ENCODE results near the gene FAM50A. TPM values are rescaled to one million over a fixed set of nuclear protein-coding genes. Genes with fewer than 3 reads are reported as not detected.

Gene FAM50A
- total RNA-seq, 4 donors from 2014 or later: 15.9 to 27.3 (median 19.6) TPM

DNA sequence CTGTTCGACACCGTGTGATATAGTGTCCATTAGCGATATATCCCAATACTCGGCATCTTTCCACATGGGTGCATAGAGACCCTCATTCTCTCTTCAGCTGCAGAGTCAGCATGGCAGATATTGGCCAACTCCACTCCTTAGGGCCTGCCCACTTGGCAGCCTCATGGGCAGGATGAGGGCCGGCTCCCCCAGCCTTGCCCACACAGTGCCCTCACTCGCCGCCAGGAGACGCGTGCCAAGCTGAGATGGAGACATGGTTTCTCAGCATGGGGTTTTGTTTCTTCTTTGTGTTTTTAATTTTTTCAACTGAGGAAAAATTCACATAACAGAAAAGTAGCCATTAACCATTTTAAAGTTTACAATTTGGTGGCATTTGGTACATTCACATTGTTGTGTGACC, 8.9 kb downstream of the FAM50A start:
- Histone ChIP-seq H3K27me3 (no peaks in the 10 kb centered on the region), H3K36me3 (peaks cover 0 to 36% (median 0%) of the 10 kb centered on the region in 3 donors), H3K4me1 (peaks cover 0 to 5% (median 0%) of the 10 kb centered on the region in 3 donors), H3K4me3 (no peak overlapping the region), H3K9me3 (no peaks in the 10 kb centered on the region), H3K27ac (no peak overlapping the region)
- WGBS, 2 donors: 80 to 97% methylated on average over 2 to 4 of the region's 9 CpGs
- intact Hi-C loops (cut with DNase I): no loop called here
- DNase-seq: no peak
- TF ChIP-seq, protein P1, sequence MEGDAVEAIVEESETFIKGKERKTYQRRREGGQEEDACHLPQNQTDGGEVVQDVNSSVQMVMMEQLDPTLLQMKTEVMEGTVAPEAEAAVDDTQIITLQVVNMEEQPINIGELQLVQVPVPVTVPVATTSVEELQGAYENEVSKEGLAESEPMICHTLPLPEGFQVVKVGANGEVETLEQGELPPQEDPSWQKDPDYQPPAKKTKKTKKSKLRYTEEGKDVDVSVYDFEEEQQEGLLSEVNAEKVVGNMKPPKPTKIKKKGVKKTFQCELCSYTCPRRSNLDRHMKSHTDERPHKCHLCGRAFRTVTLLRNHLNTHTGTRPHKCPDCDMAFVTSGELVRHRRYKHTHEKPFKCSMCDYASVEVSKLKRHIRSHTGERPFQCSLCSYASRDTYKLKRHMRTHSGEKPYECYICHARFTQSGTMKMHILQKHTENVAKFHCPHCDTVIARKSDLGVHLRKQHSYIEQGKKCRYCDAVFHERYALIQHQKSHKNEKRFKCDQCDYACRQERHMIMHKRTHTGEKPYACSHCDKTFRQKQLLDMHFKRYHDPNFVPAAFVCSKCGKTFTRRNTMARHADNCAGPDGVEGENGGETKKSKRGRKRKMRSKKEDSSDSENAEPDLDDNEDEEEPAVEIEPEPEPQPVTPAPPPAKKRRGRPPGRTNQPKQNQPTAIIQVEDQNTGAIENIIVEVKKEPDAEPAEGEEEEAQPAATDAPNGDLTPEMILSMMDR (IDR thresholded peaks at IDR 0.05): no peak
- TF ChIP-seq POLR2A (IDR thresholded peaks at IDR 0.05): no peak

GRCh38 chrX:154457491-154458115, 13.7 kb downstream of the FAM50A start:
- H3K27ac ChIP-seq: peak overlapping the region; percentile 38 to 85 (median 80)
- intact Hi-C loops (cut with DNase I): no loop called here
- TF ChIP-seq, protein P1 (IDR thresholded peaks at IDR 0.05): no peak
- no peak for TF ChIP-seq POLR2A (IDR thresholded peaks at IDR 0.05)
- H3K4me1 ChIP-seq: peaks cover 5 to 31% (median 7%) of the 10 kb centered on the region in 3 donors
- no peaks in the 10 kb centered on the region for H3K27me3 ChIP-seq
- H3K9me3 ChIP-seq: no peaks in the 10 kb centered on the region
- DNase-seq: no peak
- H3K4me3 ChIP-seq: peak overlapping the region; percentile 48 to 74 (median 56)
- 0 to 47% methylated on average over 1 to 15 of the region's 65 CpGs for WGBS, 2 donors
- no peaks in the 10 kb centered on the region for H3K36me3 ChIP-seq

- Histone ChIP-seq H3K4me1 (peaks cover 5 to 31% (median 7%) of the 10 kb centered on the region in 3 donors), H3K27me3 (no peaks in the 10 kb centered on the region), H3K27ac (peak within 1 kb of the TSS; percentile 58 to 85 (median 80)), H3K4me3 (peak within 1 kb of the TSS; percentile 48 to 74 (median 56)), H3K9me3 (no peaks in the 10 kb centered on the region), H3K36me3 (peaks cover 0 to 6% (median 0%) of the 10 kb centered on the region in 3 donors)
- 32% methylated on average over 4 of the region's 88 CpGs; no CpG with 5 or more reads in 1 of the 2 donors for WGBS, 2 donors
- no peak for DNase-seq
- TF ChIP-seq POLR2A (IDR thresholded peaks at IDR 0.05): peak in 2 of 4 donors; percentile 51 to 62
- TF ChIP-seq, protein P1 (IDR thresholded peaks at IDR 0.05): no peak
- intact Hi-C loops (cut with DNase I): no loop called here
Measured at GRCh38 chrX:154458116-154458953, 14.4 kb downstream of the FAM50A start, which contains the start of gene PLXNA3. Gene PLXNA3 (plus strand): TSS chrX:154458281. CDS start chrX:154460184, 1,903 bp downstream.

GRCh38 chrX:154458954-154459778, 15.2 kb downstream of the FAM50A start:
- H3K36me3 ChIP-seq: peaks cover 0 to 14% (median 0%) of the 10 kb centered on the region in 3 donors
- H3K9me3 ChIP-seq: no peaks in the 10 kb centered on the region
- H3K27ac ChIP-seq: peak overlapping the region in 3 of 4 donors; percentile 58 to 85 (median 76)
- no peak for TF ChIP-seq POLR2A (IDR thresholded peaks at IDR 0.05)
- TF ChIP-seq, protein P1 (IDR thresholded peaks at IDR 0.05): no peak
- H3K27me3 ChIP-seq: no peaks in the 10 kb centered on the region
- 55% methylated on average over 3 of the region's 15 CpGs; no CpG with 5 or more reads in 1 of the 2 donors for WGBS, 2 donors
- H3K4me1 ChIP-seq: peaks cover 5 to 31% (median 7%) of the 10 kb centered on the region in 3 donors
- H3K4me3 ChIP-seq: peak overlapping the region; percentile 48 to 74 (median 56)
- DNase-seq: no peak
- intact Hi-C loops (cut with DNase I): no loop called here

Data from esophagus squamous epithelium (tissue), 5 donors.